Right lobe of liver (tissue), 6 donors: ENCODE results near the gene TMEM51. TPM values are rescaled to one million over a fixed set of nuclear protein-coding genes. Genes with fewer than 3 reads are reported as not detected.

Experiments
- ATAC-seq, 4 donors: fragments of 200-7000 bp; cut with Tn5 transposase; one replicate each; pipeline ENCODE4 v1.9.1; 2020; ENCODE audit warnings: mild to moderate bottlenecking in 4 of 4, moderate library complexity in 4 of 4
- DNase-seq, 3 donors: peaks; one replicate each; pipeline ENCODE4 v3.0.0-alpha.2; 2020
- H3K27ac ChIP-seq, 3 donors: fragments of 200-600 bp; one replicate each; pipeline ENCODE4 v1.8.0; 2022
- H3K27me3 ChIP-seq, 2 donors: fragments of 200-600 bp; one replicate each; pipeline ENCODE4 v1.8.0; 2022
- H3K36me3 ChIP-seq, 4 donors: fragments of 200-600 bp; sonication (generic) in 1 of 4; one replicate each; pipeline versions ENCODE4 v1.5.1 to v1.8.0; 2017 to 2022; ENCODE audit warnings: control low read depth in 1 of 4
- H3K4me1 ChIP-seq, 4 donors: fragments of 200-600 bp; sonication (generic) in 1 of 4; one replicate each; pipeline versions ENCODE4 v1.5.1 to v1.8.0; 2017 to 2022; ENCODE audit warnings: control low read depth in 1 of 4
- H3K4me3 ChIP-seq, 3 donors: fragments of 200-600 bp; one replicate each; pipeline ENCODE4 v1.8.0; 2022
- H3K9me3 ChIP-seq, 4 donors: fragments of 200-600 bp; sonication (generic) in 1 of 4; one replicate each; pipeline versions ENCODE4 v1.5.1 to v1.8.0; 2017 to 2022; ENCODE audit warnings: control low read depth in 1 of 4
- POLR2A ChIP-seq: fragments of 450-650 bp; IDR thresholded peaks from one replicate; pipeline ENCODE4 v1.6.1; 2017; ENCODE audit warnings: antibody characterized with exemption, mild to moderate bottlenecking
- WGBS: methylation state at CpG from one replicate; pipeline ENCODE4 v1.1.6; 2018; ENCODE audit warnings: low coverage, low lambda C conversion rate; ENCODE audit not compliant: insufficient coverage; ENCODE audit errors: missing lambda C conversion rate; 5-methylcytosine and 5-hydroxymethylcytosine counted together
- intact Hi-C, 2 donors: fragments of 100-400 bp; cut with DNase I; formaldehyde crosslinking; loops; one replicate each; pipeline versions ENCODE4 v1.11.2 to v1.14.1; 2022
- total RNA-seq, 6 experiments: library from RNA; depleted of rRNA in 2 of 6; stranded (reverse); fragments of >200 nt in 2 of 6; fragmentation: NEBNext Ultra II Directional in 3 of 6; extraction: Animal tissue kit (Norgen Biotek cat#: 25700) in 3 of 6; gene quantifications; one replicate each; pipeline versions ENCODE4 v1.1.0 to v1.2.4, GENCODE V29; 2016 to 2023
- TF ChIP-seq, protein P1 (sequence below), 4 donors: fragments of 200-600 bp in 3 of 4; fragments of 450-650 bp in 1 of 4; IDR thresholded peaks; one replicate each; pipeline versions ENCODE4 v1.5.1 to v1.8.0; 2016 to 2022; ENCODE audit warnings: antibody characterized with exemption in 4 of 4, mild to moderate bottlenecking in 2 of 4
- donor health status: DM: no; HTN: yes; CAD: no.
- donor health status: DM: no; HTN: no; CAD: no.
- donor health status: DM: no; HTN: no; CAD: no.
- donor health status: DM: no; HTN: yes; CAD: no.
- donor health status: DM: no; HTN: yes; CAD: no.

Gene TMEM51
- total RNA-seq, 6 experiments from 2014 or later = 1.3 to 5.4 (median 1.9) TPM

DNA sequence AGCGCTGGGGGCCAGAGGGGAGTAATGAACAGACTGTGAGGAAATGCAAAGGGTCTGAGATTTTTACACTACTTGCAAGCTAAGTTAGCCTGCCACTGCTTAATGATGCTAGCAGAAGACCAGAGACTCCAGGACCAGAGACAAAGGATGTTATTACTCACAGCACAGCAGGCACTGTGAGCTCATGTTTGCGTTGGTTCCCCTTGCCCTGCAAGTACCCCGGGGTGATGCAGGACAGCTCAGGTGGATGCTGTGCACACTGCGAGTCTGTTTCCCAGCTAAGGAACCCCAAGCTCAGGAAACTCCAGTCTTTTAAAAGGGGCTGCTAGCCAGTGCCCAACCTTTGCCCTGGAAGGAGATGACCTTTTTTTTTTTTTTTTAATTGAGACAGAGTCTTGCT is 94.7 kb downstream of the TMEM51 start:
- 64% methylated on average over 2 of the region's 4 CpGs for WGBS
- H3K4me1 ChIP-seq = no peaks in the 10 kb centered on the region
- H3K36me3 ChIP-seq = no peaks in the 10 kb centered on the region
- ATAC-seq = no peak
- intact Hi-C loops = no loop called here
- H3K27ac ChIP-seq = no peak overlapping the region
- H3K27me3 ChIP-seq = peaks cover 0 to 4% of the 10 kb centered on the region in 2 donors
- no peaks in the 10 kb centered on the region for H3K9me3 ChIP-seq
- TF ChIP-seq, protein P1, sequence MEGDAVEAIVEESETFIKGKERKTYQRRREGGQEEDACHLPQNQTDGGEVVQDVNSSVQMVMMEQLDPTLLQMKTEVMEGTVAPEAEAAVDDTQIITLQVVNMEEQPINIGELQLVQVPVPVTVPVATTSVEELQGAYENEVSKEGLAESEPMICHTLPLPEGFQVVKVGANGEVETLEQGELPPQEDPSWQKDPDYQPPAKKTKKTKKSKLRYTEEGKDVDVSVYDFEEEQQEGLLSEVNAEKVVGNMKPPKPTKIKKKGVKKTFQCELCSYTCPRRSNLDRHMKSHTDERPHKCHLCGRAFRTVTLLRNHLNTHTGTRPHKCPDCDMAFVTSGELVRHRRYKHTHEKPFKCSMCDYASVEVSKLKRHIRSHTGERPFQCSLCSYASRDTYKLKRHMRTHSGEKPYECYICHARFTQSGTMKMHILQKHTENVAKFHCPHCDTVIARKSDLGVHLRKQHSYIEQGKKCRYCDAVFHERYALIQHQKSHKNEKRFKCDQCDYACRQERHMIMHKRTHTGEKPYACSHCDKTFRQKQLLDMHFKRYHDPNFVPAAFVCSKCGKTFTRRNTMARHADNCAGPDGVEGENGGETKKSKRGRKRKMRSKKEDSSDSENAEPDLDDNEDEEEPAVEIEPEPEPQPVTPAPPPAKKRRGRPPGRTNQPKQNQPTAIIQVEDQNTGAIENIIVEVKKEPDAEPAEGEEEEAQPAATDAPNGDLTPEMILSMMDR (IDR thresholded peaks at IDR 0.05) = no peak
- no peak for TF ChIP-seq POLR2A
- DNase-seq = no peak
- H3K4me3 ChIP-seq = no peak overlapping the region

DNA sequence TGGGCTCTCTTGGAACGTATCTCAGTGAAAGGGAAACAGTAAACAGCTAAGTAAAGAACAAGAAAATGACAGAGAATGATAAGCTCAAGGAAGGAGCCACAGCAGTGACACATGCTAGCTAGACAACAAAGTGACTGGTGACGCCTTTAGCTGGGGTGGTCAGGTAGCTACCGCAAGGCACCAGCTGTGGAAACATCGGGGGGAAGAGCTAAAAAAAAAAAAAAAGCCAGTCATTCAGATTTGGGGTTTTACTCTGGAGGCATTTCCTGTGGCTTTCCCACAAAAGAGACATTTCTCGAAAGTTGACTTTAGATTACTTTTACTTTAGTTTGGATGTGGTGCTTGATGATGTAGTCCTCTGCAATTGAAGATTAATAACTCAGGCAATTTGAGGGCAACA is 95.5 kb downstream of the TMEM51 start:
- intact Hi-C loops = no loop called here
- Histone ChIP-seq H3K36me3 (no peaks in the 10 kb centered on the region), H3K27me3 (peaks cover 0 to 4% of the 10 kb centered on the region in 2 donors), H3K4me3 (no peak overlapping the region), H3K9me3 (no peaks in the 10 kb centered on the region), H3K27ac (no peak overlapping the region), H3K4me1 (no peaks in the 10 kb centered on the region)
- WGBS = 26% methylated on average over 5 of the region's 5 CpGs
- no peak for TF ChIP-seq POLR2A
- TF ChIP-seq, protein P1 (IDR thresholded peaks at IDR 0.05) = no peak
- ATAC-seq (no peak), DNase-seq (no peak)

DNA sequence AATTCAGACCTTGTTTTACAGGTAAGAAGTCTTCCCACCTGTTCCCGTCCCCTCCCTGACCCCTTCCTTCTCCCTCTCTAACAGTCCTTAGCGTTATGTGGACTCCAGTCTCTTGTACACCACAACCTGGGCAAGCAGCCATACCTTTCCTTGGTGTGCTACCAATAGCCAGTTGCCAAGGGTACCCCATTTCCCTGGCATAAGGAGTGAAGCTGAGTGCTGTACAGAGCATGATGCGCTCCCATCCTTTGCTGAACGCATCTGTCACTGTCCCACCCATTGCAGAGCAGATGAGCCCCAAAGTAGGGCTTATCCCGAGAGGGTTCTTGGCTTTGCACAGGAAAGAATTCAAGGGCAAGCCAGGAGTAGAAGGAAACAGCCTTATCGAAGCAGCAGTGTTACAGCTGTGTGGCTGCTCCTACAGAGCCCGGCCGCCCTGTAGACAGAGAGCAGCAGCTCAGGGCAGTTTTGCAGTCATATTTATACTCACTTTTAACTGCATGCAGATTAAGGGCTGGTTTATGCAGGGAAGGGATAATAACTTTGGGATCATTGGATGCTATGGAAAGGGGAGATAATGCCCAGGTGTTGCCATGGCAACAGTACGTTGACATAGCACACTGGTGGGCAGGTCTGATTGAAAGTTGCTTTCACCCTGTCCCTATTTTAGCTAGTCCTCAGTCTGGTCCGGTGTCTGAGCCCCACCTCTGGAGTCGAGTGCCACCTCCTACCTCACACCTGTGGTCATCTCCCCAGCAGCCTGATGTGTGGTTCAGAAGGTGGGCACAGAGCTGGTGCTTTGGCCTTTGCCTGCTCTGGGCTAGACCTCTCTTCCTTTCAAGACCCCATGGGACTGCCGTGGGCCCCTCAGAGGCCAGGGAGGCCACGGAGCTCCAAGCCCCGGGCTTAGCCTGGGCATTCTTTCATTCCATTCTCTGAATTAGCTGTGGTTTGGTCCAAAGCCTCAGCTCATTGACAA is 98.6 kb downstream of the TMEM51 start:
- WGBS = 63% methylated on average over 12 of the region's 14 CpGs
- no peak overlapping the region for H3K27ac ChIP-seq
- no peak for ATAC-seq
- TF ChIP-seq, protein P1 (IDR thresholded peaks at IDR 0.05) = no peak
- TF ChIP-seq POLR2A = no peak
- peaks cover 0 to 2% of the 10 kb centered on the region in 2 donors for H3K27me3 ChIP-seq
- no peak for DNase-seq
- H3K36me3 ChIP-seq = no peaks in the 10 kb centered on the region
- no peaks in the 10 kb centered on the region for H3K4me1 ChIP-seq
- H3K9me3 ChIP-seq = no peaks in the 10 kb centered on the region
- intact Hi-C loops = no loop called here
- H3K4me3 ChIP-seq = no peak overlapping the region

DNA sequence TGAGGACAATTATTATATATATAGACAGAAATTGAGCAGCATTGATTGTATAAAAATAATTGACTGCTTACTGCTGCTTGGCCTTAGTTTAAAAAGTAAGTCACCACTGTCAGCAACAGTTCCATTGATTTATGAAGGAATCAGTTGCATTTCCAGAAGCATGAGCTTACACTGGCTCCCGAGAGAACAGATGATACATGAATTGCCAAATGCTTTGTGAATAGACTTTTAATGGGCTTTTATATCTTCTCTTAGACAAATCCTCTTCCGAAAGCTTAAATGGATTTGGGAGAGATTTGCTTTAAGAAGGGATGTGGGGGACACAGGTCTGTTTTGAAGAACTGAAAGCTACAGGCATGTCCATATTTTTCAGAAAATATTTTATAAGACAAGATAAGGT is 101.0 kb downstream of the TMEM51 start:
- H3K27ac ChIP-seq = no peak overlapping the region
- no peak for TF ChIP-seq POLR2A
- TF ChIP-seq, protein P1 (IDR thresholded peaks at IDR 0.05) = no peak
- 62% methylated on average over 2 of the region's 2 CpGs for WGBS
- H3K4me1 ChIP-seq = no peaks in the 10 kb centered on the region
- no peaks in the 10 kb centered on the region for H3K27me3 ChIP-seq
- DNase-seq = no peak
- H3K4me3 ChIP-seq = no peak overlapping the region
- intact Hi-C loops = no loop called here
- no peaks in the 10 kb centered on the region for H3K9me3 ChIP-seq
- no peak for ATAC-seq
- no peaks in the 10 kb centered on the region for H3K36me3 ChIP-seq
